ENCODE data around the gene MUCL3. TPM values are rescaled to one million over a fixed set of nuclear protein-coding genes. Genes with fewer than 3 reads are reported as not detected.

MUCL3 gene
- polyA plus RNA-seq, 3 donors, result not detected

DNA sequence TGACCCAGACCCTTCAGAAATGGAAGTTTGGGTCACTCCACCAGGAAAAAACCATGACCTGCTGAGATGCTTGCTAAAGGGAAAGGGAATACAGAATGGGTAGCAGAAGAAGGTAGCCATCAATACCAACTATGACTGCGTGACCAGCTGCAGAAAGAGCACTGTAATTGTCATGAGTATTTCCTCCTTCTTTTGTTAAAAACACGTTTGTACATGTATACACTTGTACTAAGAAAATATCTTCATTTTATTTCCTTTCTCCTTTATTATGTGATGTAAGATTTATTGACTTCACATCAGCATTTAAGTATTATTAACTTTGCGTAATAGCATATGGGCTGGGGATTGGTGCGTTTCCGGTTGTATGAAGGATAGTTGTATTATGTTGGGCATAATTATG is 30.2 kb downstream of the MUCL3 start:
- no peak overlapping the region for H2AFZ ChIP-seq (ENCODE audit: insufficient read depth, low read depth, low read length, poor library complexity, severe bottlenecking)
- DNase-seq, result no peak
- Mint-ChIP-seq H3K36me3 (no peaks in the 10 kb centered on the region), H3K27ac (no peak overlapping the region), H3K27me3 (ENCODE audit: low read depth in 3 of 3) (peaks cover 2 to 12% (median 5%) of the 10 kb centered on the region in 3 donors), H3K4me3 (no peak overlapping the region), H3K9me3 (peaks cover 0 to 2% (median 0%) of the 10 kb centered on the region in 7 donors), H3K4me1 (peaks cover 7% of the 10 kb centered on the region)
- no peak overlapping the region for H3K27ac ChIP-seq (ENCODE audit: low read depth in 1 of 2, low read length in 2 of 2)
- WGBS (ENCODE audit: insufficient coverage), result no CpG with 5 or more reads among the region's 5 CpGs
- TF ChIP-seq, protein P1, sequence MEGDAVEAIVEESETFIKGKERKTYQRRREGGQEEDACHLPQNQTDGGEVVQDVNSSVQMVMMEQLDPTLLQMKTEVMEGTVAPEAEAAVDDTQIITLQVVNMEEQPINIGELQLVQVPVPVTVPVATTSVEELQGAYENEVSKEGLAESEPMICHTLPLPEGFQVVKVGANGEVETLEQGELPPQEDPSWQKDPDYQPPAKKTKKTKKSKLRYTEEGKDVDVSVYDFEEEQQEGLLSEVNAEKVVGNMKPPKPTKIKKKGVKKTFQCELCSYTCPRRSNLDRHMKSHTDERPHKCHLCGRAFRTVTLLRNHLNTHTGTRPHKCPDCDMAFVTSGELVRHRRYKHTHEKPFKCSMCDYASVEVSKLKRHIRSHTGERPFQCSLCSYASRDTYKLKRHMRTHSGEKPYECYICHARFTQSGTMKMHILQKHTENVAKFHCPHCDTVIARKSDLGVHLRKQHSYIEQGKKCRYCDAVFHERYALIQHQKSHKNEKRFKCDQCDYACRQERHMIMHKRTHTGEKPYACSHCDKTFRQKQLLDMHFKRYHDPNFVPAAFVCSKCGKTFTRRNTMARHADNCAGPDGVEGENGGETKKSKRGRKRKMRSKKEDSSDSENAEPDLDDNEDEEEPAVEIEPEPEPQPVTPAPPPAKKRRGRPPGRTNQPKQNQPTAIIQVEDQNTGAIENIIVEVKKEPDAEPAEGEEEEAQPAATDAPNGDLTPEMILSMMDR (IDR thresholded peaks at IDR 0.05), result no peak
- no peaks in the 10 kb centered on the region for H3K36me3 ChIP-seq (replicated peaks in 1 of 2; ENCODE audit: control insufficient read depth in 1 of 2, insufficient read depth in 2 of 2, low read length in 2 of 2)
- peaks cover 5 to 10% of the 10 kb centered on the region in 2 donors for H3K4me1 ChIP-seq (ENCODE audit: control insufficient read depth in 1 of 2, insufficient read depth in 2 of 2, low read length in 2 of 2)
- H3K79me2 ChIP-seq (ENCODE audit: insufficient read depth, low read length), result no peaks in the 10 kb centered on the region
- intact Hi-C loops (cut with micrococcal nuclease), result no loop called here
- no peaks in the 10 kb centered on the region for H3K9me3 ChIP-seq (replicated peaks in 1 of 2; ENCODE audit: control insufficient read depth in 1 of 2, insufficient read depth in 1 of 2, low read length in 2 of 2)
- no peaks in the 10 kb centered on the region for H4K20me1 ChIP-seq (ENCODE audit: insufficient read depth, low read length)
- H3K27me3 ChIP-seq (ENCODE audit: control insufficient read depth in 2 of 2, insufficient read depth in 2 of 2, low read length in 2 of 2), result peaks cover 0 to 4% of the 10 kb centered on the region in 2 donors
- no peak overlapping the region for H3K4me2 ChIP-seq (replicated peaks; ENCODE audit: extremely low read depth, low read length, poor library complexity, severe bottlenecking)
- H3K4me3 ChIP-seq (replicated peaks in 1 of 3; ENCODE audit: low read depth in 2 of 3, low read length in 3 of 3), result no peak overlapping the region
- H3K9ac ChIP-seq (ENCODE audit: insufficient read depth, low read length, poor library complexity, severe bottlenecking), result no peak overlapping the region

DNA sequence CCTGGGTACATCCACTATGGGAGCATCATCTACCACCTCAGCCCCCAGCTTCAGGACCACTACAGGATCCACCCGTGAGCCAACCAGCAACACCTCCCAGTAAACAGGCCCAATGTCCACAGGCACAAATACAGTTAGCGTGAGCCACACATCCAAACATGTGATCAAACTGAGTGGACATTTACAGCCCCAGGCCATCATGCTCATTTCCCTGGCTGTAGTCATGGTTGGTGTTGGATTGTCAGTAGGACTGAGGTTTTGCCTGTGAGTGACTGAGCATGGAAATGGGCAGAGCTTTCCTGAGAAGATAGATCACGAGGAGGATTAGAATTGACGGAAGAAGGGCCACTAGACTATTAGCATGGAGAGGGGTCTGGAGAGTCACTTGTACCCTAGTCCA is 32.0 kb downstream of the MUCL3 start:
- H3K4me3 Mint-ChIP-seq, result no peak overlapping the region
- no peaks in the 10 kb centered on the region for H3K79me2 ChIP-seq (ENCODE audit: insufficient read depth, low read length)
- TF ChIP-seq, protein P1 (IDR thresholded peaks at IDR 0.05), result no peak
- H3K27ac ChIP-seq (ENCODE audit: low read depth in 1 of 2, low read length in 2 of 2), result no peak overlapping the region
- H4K20me1 ChIP-seq (ENCODE audit: insufficient read depth, low read length), result no peaks in the 10 kb centered on the region
- peaks cover 7% of the 10 kb centered on the region for H3K4me1 Mint-ChIP-seq
- intact Hi-C loops (cut with micrococcal nuclease), result no loop called here
- no peak overlapping the region for H3K27ac Mint-ChIP-seq
- no peaks in the 10 kb centered on the region for H3K9me3 ChIP-seq (replicated peaks in 1 of 2; ENCODE audit: control insufficient read depth in 1 of 2, insufficient read depth in 1 of 2, low read length in 2 of 2)
- H3K4me2 ChIP-seq (replicated peaks; ENCODE audit: extremely low read depth, low read length, poor library complexity, severe bottlenecking), result no peak overlapping the region
- peaks cover 4 to 17% (median 9%) of the 10 kb centered on the region in 3 donors for H3K27me3 Mint-ChIP-seq (ENCODE audit: low read depth in 3 of 3)
- H3K4me3 ChIP-seq (replicated peaks in 1 of 3; ENCODE audit: low read depth in 2 of 3, low read length in 3 of 3), result no peak overlapping the region
- 92% methylated on average over 3 of the region's 4 CpGs for WGBS (ENCODE audit: insufficient coverage)
- peaks cover 0 to 3% (median 0%) of the 10 kb centered on the region in 7 donors for H3K9me3 Mint-ChIP-seq
- no peaks in the 10 kb centered on the region for H3K36me3 Mint-ChIP-seq
- peaks cover 5 to 10% of the 10 kb centered on the region in 2 donors for H3K4me1 ChIP-seq (ENCODE audit: control insufficient read depth in 1 of 2, insufficient read depth in 2 of 2, low read length in 2 of 2)
- DNase-seq, result no peak
- peaks cover 0 to 4% of the 10 kb centered on the region in 2 donors for H3K27me3 ChIP-seq (ENCODE audit: control insufficient read depth in 2 of 2, insufficient read depth in 2 of 2, low read length in 2 of 2)
- no peak overlapping the region for H3K9ac ChIP-seq (ENCODE audit: insufficient read depth, low read length, poor library complexity, severe bottlenecking)
- H3K36me3 ChIP-seq (replicated peaks in 1 of 2; ENCODE audit: control insufficient read depth in 1 of 2, insufficient read depth in 2 of 2, low read length in 2 of 2), result no peaks in the 10 kb centered on the region
- H2AFZ ChIP-seq (ENCODE audit: insufficient read depth, low read depth, low read length, poor library complexity, severe bottlenecking), result no peak overlapping the region
